B cell (primary cell): ENCODE data around the gene NCCRP1. TPM values are rescaled to one million over a fixed set of nuclear protein-coding genes. Genes with fewer than 3 reads are reported as not detected.

ENCODE experiments used
- ATAC-seq: fragments of 200-7000 bp; cut with Tn5 transposase; one replicate; pipeline ENCODE4 v1.10.0; 2021; ENCODE audit warnings: low read depth, mild to moderate bottlenecking, moderate number of reproducible peaks, moderate library complexity
- CTCF ChIA-PET: fragments of 350-600 bp; sonication (Branson Sonifier 250); formaldehyde crosslinking; loops from one replicate; lab custom pipeline; 2021; ENCODE audit warnings: antibody characterized with exemption, inconsistent platforms; lab: Charles Lee
- POLR2A ChIA-PET: fragments of 350-600 bp; sonication (Branson Sonifier 250); formaldehyde crosslinking; loops from one replicate; lab custom pipeline; 2021; ENCODE audit warnings: antibody characterized with exemption; lab: Charles Lee
- DNase-seq: peaks from one replicate; pipeline ENCODE4 v3.0.0; 2013
- H2AFZ ChIP-seq: 2 replicates; pipeline ENCODE4 v1.6.1; 2012; ENCODE audit warnings: mild to moderate bottlenecking, low read depth, low read length; ENCODE audit not compliant: insufficient read depth, poor library complexity, severe bottlenecking
- H3K27ac ChIP-seq, 2 donors: 1 replicate in 1 of 2; 2 replicates in 1 of 2; pipeline ENCODE4 v1.5.1; 2012 to 2013; ENCODE audit warnings: low read length in 2 of 2, mild to moderate bottlenecking in 2 of 2, moderate library complexity in 1 of 2
- H3K27me3 ChIP-seq, 4 experiments: fragments of 200-600 bp in 1 of 4; sonication (generic) in 1 of 4; replicated peaks in 1 of 4; 1 replicate in 2 of 4; 2 replicates in 2 of 4; pipeline versions ENCODE4 v1.6.1 to v1.7.0; 2013 to 2016; ENCODE audit warnings: low read length in 3 of 4, mild to moderate bottlenecking in 2 of 4, mixed read lengths in 1 of 4, moderate library complexity in 1 of 4; ENCODE audit not compliant: insufficient read depth in 4 of 4, control insufficient read depth in 3 of 4; ENCODE audit errors: control extremely low read depth in 1 of 4
- H3K36me3 ChIP-seq, 2 experiments: replicated peaks in 1 of 2; 1 replicate in 1 of 2; 2 replicates in 1 of 2; pipeline versions ENCODE4 v1.6.1 to v1.7.1; 2013; ENCODE audit warnings: low read length in 1 of 2; ENCODE audit not compliant: insufficient read depth in 2 of 2, control insufficient read depth in 1 of 2; ENCODE audit errors: control extremely low read depth in 1 of 2, extremely low read depth in 1 of 2
- H3K4me1 ChIP-seq, 2 donors: fragments of 200-600 bp in 1 of 2; sonication (generic) in 1 of 2; 1 replicate in 1 of 2; 2 replicates in 1 of 2; pipeline versions ENCODE4 v1.5.1 to v1.6.1; 2013 to 2017; ENCODE audit warnings: low read length in 2 of 2; ENCODE audit not compliant: control insufficient read depth in 2 of 2, insufficient read depth in 2 of 2
- H3K4me2 ChIP-seq: replicated peaks from 2 replicates; pipeline ENCODE3; 2012; ENCODE audit warnings: mild to moderate bottlenecking, low read depth, low read length; ENCODE audit not compliant: poor library complexity, severe bottlenecking
- H3K4me3 ChIP-seq, 5 experiments: fragments of 200-600 bp in 1 of 5; sonication (generic) in 1 of 5; 1 replicate in 3 of 5; 2 replicates in 2 of 5; pipeline versions ENCODE4 v1.5.1 to v1.7.0; 2011 to 2016; ENCODE audit warnings: low read length in 4 of 5, mild to moderate bottlenecking in 4 of 5, low read depth in 2 of 5, control low read depth in 1 of 5, moderate library complexity in 1 of 5; ENCODE audit not compliant: insufficient read depth in 1 of 5; ENCODE audit errors: control extremely low read depth in 1 of 5, extremely low read depth in 1 of 5
- H3K79me2 ChIP-seq: fragments of 200-600 bp; sonication (generic); one replicate; pipeline ENCODE4 v1.6.0; 2016; ENCODE audit warnings: low read length; ENCODE audit not compliant: control insufficient read depth, insufficient read depth
- H3K9ac ChIP-seq: fragments of 200-600 bp; sonication (generic); 2 replicates; pipeline ENCODE4 v1.6.1; 2017; ENCODE audit warnings: mild to moderate bottlenecking, low read length, moderate library complexity
- H3K9me3 ChIP-seq, 3 donors: one replicate each; pipeline versions ENCODE4 v1.6.1 to v1.7.1; 2013; ENCODE audit warnings: low read length in 2 of 3; ENCODE audit not compliant: control insufficient read depth in 2 of 3, insufficient read depth in 1 of 3; ENCODE audit errors: control extremely low read depth in 1 of 3
- H4K20me1 ChIP-seq: 2 replicates; pipeline ENCODE4 v1.6.0; 2012; ENCODE audit warnings: mild to moderate bottlenecking, low read length; ENCODE audit not compliant: insufficient read depth, control insufficient read depth, poor library complexity, severe bottlenecking
- H3K27ac Mint-ChIP-seq: one replicate; pipeline ENCODE4 v1.8.0; 2021; ENCODE audit warnings: mixed read lengths
- H3K27me3 Mint-ChIP-seq: one replicate; pipeline ENCODE4 v1.8.0; 2021; ENCODE audit warnings: mixed read lengths
- H3K4me1 Mint-ChIP-seq: one replicate; pipeline ENCODE4 v1.8.0; 2021; ENCODE audit warnings: mixed read lengths
- H3K4me3 Mint-ChIP-seq: one replicate; pipeline ENCODE4 v1.8.0; 2021; ENCODE audit warnings: mixed read lengths
- H3K9me3 Mint-ChIP-seq: one replicate; pipeline ENCODE4 v1.8.0; 2022; ENCODE audit warnings: mixed read lengths; ENCODE audit not compliant: insufficient read depth
- EZH2 ChIP-seq: IDR thresholded peaks from 2 replicates; pipeline ENCODE4 v1.6.1; 2012; ENCODE audit warnings: borderline replicate concordance, low read depth, mild to moderate bottlenecking, moderate library complexity, low read length; ENCODE audit not compliant: insufficient read depth, poor library complexity, severe bottlenecking
- WGBS: methylation state at CpG from one replicate; pipeline ENCODE4 v1.1.5; 2013; ENCODE audit warnings: missing lambda C conversion rate; ENCODE audit not compliant: insufficient coverage; 5-methylcytosine and 5-hydroxymethylcytosine counted together
- intact Hi-C: fragments of 100-400 bp; cut with micrococcal nuclease; formaldehyde crosslinking; loops from one replicate; pipeline ENCODE4 v1.10.0; 2022
- polyA plus RNA-seq: library from polyadenylated mRNA; depleted of rRNA; stranded (reverse); fragments of >200 nt; gene quantifications from 2 replicates; pipeline ENCODE4 v1.2.3, GENCODE V29; 2012
- total RNA-seq, 2 donors: library from RNA; stranded (reverse); fragments of 120-200 nt in 1 of 2; gene quantifications; 1 replicate in 1 of 2; 2 replicates in 1 of 2; pipeline versions ENCODE4 v1.2.3 to v1.2.4, GENCODE V29; 2013 to 2022
- TF ChIP-seq, protein P1 (sequence below): fragments of 200-600 bp; IDR thresholded peaks from one replicate; pipeline ENCODE4 v1.8.0; 2022; ENCODE audit warnings: antibody characterized with exemption, mild to moderate bottlenecking

Gene NCCRP1
- total and polyA plus RNA-seq, 2 donors (not counting 1 experiment from before 2014, with no cell fraction given), result 0.04 TPM; not detected in 1

DNA sequence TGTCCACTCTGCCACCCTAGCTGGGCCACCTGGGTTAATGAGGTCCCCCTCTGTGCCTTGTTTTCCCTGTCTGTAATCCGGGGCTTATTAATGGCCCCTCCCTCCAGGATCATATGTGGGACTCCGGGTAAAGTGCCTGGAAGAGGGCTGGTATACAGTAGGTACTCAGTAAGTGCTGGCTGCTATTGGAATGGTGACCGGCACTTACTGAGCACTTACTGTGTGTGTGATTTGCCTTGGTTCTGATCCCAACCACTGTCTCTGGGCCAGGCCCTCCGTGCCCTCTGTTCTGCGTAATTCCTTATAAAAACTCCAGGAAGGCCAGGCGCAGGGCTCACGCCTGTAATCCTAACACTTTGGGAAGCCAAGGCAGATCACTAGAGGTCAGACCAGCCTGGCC, 30.9 kb upstream of the NCCRP1 start:
- no peaks in the 10 kb centered on the region for H3K27me3 ChIP-seq
- ChIA-PET POLR2A (no interaction called here), CTCF (no interaction called here)
- no peak for DNase-seq
- H3K4me3 ChIP-seq, result no peak overlapping the region
- peaks cover 11% of the 10 kb centered on the region for H3K79me2 ChIP-seq
- peaks cover 9% of the 10 kb centered on the region for H4K20me1 ChIP-seq
- Mint-ChIP-seq H3K27me3 (no peaks in the 10 kb centered on the region), H3K4me3 (no peak overlapping the region), H3K27ac (no peak overlapping the region), H3K9me3 (no peaks in the 10 kb centered on the region), H3K4me1 (no peaks in the 10 kb centered on the region)
- 100% methylated on average over 7 of the region's 7 CpGs for whole genome bisulfite sequencing
- no peak overlapping the region for H3K27ac ChIP-seq
- H3K4me1 ChIP-seq, result no peaks in the 10 kb centered on the region
- no peaks in the 10 kb centered on the region for H3K9me3 ChIP-seq
- H3K36me3 ChIP-seq, result peaks cover 0 to 7% of the 10 kb centered on the region in 2 experiments
- no peak overlapping the region for H2AFZ ChIP-seq
- intact Hi-C loops, result no loop called here
- TF ChIP-seq, protein P1, sequence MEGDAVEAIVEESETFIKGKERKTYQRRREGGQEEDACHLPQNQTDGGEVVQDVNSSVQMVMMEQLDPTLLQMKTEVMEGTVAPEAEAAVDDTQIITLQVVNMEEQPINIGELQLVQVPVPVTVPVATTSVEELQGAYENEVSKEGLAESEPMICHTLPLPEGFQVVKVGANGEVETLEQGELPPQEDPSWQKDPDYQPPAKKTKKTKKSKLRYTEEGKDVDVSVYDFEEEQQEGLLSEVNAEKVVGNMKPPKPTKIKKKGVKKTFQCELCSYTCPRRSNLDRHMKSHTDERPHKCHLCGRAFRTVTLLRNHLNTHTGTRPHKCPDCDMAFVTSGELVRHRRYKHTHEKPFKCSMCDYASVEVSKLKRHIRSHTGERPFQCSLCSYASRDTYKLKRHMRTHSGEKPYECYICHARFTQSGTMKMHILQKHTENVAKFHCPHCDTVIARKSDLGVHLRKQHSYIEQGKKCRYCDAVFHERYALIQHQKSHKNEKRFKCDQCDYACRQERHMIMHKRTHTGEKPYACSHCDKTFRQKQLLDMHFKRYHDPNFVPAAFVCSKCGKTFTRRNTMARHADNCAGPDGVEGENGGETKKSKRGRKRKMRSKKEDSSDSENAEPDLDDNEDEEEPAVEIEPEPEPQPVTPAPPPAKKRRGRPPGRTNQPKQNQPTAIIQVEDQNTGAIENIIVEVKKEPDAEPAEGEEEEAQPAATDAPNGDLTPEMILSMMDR, result no peak
- TF ChIP-seq EZH2, result no peak
- ATAC-seq, result no peak
- no peak overlapping the region for H3K9ac ChIP-seq
- H3K4me2 ChIP-seq, result no peak overlapping the region

DNA sequence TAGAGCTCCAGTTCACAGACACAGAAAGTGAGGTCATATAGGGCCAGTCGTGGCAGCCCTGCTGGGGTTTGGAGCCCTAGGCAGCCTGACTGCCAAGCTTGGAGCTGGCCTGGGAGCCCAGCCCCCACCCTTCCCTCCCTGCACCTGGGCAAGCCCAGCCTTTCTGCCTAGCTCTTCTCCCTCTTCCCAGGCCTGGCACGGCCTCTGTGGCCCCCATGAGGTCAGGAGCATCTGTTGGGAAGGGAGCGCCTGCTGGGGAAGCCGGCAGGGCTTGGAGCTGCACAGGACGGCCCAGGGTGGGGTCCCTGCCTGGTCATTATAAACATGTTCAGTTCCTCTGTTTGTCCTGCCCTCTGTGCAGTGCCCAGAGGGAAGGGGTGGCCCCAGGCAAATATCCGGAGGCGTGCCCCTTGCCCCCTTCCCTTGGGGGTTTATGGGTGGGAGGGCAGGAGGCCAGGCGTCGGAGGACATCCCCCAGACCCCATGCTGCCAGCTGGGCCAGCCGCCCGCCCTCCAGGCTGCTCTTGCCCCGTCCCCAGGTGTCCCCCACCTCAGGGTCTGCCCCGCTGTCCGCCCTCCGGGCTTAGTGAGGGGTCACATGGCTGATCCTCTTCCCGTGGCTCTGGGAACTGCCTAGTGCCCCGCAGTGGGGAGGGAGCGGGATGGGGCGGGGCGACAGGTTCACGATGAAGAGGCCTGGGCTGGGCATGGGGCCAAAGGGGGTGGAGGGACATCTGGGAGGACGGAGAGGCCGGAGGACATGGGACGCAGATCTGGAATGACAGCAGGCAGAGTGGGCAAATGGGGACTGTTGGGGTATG, 30.0 kb upstream of the NCCRP1 start:
- POLR2A ChIA-PET, result no interaction called here
- Histone ChIP-seq H3K36me3 (peaks cover 0 to 8% of the 10 kb centered on the region in 2 experiments), H3K4me1 (no peaks in the 10 kb centered on the region), H3K27ac (no peak overlapping the region), H3K4me3 (no peak overlapping the region), H3K9ac (no peak overlapping the region), H3K27me3 (no peaks in the 10 kb centered on the region), H2AFZ (no peak overlapping the region), H3K9me3 (no peaks in the 10 kb centered on the region), H3K79me2 (peaks cover 8% of the 10 kb centered on the region), H3K4me2 (no peak overlapping the region), H4K20me1 (peaks cover 9% of the 10 kb centered on the region)
- CTCF ChIA-PET, result no interaction called here
- DNase-seq (no peak), ATAC-seq (no peak)
- H3K27me3 Mint-ChIP-seq, result no peaks in the 10 kb centered on the region
- 94% methylated on average over 24 of the region's 24 CpGs for WGBS
- H3K9me3 Mint-ChIP-seq, result no peaks in the 10 kb centered on the region
- H3K4me3 Mint-ChIP-seq, result no peak overlapping the region
- TF ChIP-seq EZH2, result no peak
- TF ChIP-seq, protein P1, result no peak
- H3K27ac Mint-ChIP-seq, result no peak overlapping the region
- intact Hi-C loops, result no loop called here
- no peaks in the 10 kb centered on the region for H3K4me1 Mint-ChIP-seq
